SU-DHL-6 (cell line): ENCODE results near the gene SLC22A1.

Experiments used
- H2AFZ ChIP-seq: fragments of 200-600 bp; sonication (generic); 2 replicates; pipeline ENCODE4 v1.6.1; 2014; ENCODE audit warnings: low read depth, mild to moderate bottlenecking, moderate library complexity, mixed read lengths, antibody characterized with exemption, low read length; ENCODE audit not compliant: severe bottlenecking
- H3F3A ChIP-seq: fragments of 200-600 bp; shearing (Covaris generic); 2 replicates; pipeline ENCODE4 v1.6.0; 2016; ENCODE audit warnings: antibody characterized with exemption, mild to moderate bottlenecking; ENCODE audit not compliant: insufficient read depth
- H3K27ac ChIP-seq: fragments of 200-600 bp; sonication (generic); 2 replicates; pipeline ENCODE4 v1.5.1; 2016; ENCODE audit warnings: low read depth, mild to moderate bottlenecking, low read length, moderate library complexity, mixed read lengths
- H3K27me3 ChIP-seq: fragments of 200-600 bp; sonication (generic), shearing (Covaris generic); 2 replicates; pipeline ENCODE4 v1.6.0; 2014; ENCODE audit warnings: mild to moderate bottlenecking, low read length
- H3K36me3 ChIP-seq: fragments of 200-600 bp; sonication (generic); 2 replicates; pipeline ENCODE4 v1.6.1; 2014; ENCODE audit warnings: mild to moderate bottlenecking, low read length, mixed read lengths
- H3K4me2 ChIP-seq: fragments of 300-600, 200-600 bp; shearing (Covaris generic), sonication (generic); 2 replicates; pipeline ENCODE4 v1.6.0; 2014; ENCODE audit warnings: low read length, low read depth, mild to moderate bottlenecking; ENCODE audit not compliant: poor library complexity, severe bottlenecking
- H3K4me3 ChIP-seq: fragments of 200-600 bp; sonication (generic); 2 replicates; pipeline ENCODE4 v1.5.1; 2014; ENCODE audit warnings: antibody characterized with exemption, low read length, mild to moderate bottlenecking, mixed read lengths; ENCODE audit not compliant: insufficient read depth, poor library complexity, severe bottlenecking
- H3K79me2 ChIP-seq: fragments of 200-600 bp; sonication (generic); 2 replicates; pipeline ENCODE4 v1.6.1; 2014; ENCODE audit warnings: mild to moderate bottlenecking, low read length, moderate library complexity; ENCODE audit not compliant: insufficient read depth
- H3K9ac ChIP-seq: fragments of 200-600 bp; sonication (generic); 2 replicates; pipeline ENCODE4 v1.7.0; 2014; ENCODE audit warnings: mild to moderate bottlenecking, low read length
- H3K9me2 ChIP-seq: fragments of 200-600 bp; sonication (generic); replicated peaks from 2 replicates; pipeline ENCODE4 v1.6.1; 2014; ENCODE audit warnings: low read length; ENCODE audit not compliant: insufficient read depth
- H3K9me3 ChIP-seq: fragments of 200-600 bp; sonication (generic); 2 replicates; pipeline ENCODE4 v1.6.1; 2014; ENCODE audit warnings: low read length, mixed read lengths; ENCODE audit not compliant: insufficient read depth
- H4K20me1 ChIP-seq: fragments of 200-600 bp; sonication (generic); 2 replicates; pipeline ENCODE4 v1.6.1; 2014; ENCODE audit warnings: low read depth, mild to moderate bottlenecking, antibody characterized with exemption, low read length, moderate library complexity, mixed read lengths
- CTCF ChIP-seq: fragments of 200-600 bp; sonication (generic); IDR thresholded peaks from one replicate; pipeline ENCODE4 v1.5.1; 2017; ENCODE audit warnings: antibody characterized with exemption, mild to moderate bottlenecking, low read length, moderate library complexity; ENCODE audit not compliant: insufficient read depth, poor library complexity, severe bottlenecking
- EZH2phosphoT487 ChIP-seq: fragments of 200-600 bp; sonication (generic), shearing (Covaris generic); conservative IDR thresholded peaks from 2 replicates; pipeline ENCODE4 v1.6.1; 2018; ENCODE audit warnings: mild to moderate bottlenecking, antibody characterized with exemption, low read length, moderate library complexity, mixed read lengths

SLC22A1 gene

GRCh38 chr6:160103825-160104100 lies 17.9 kb upstream of the SLC22A1 start:
- Histone ChIP-seq H3K4me3 (no peak overlapping the region), H3K27me3 (no peaks in the 10 kb centered on the region), H4K20me1 (no peaks in the 10 kb centered on the region), H3K79me2 (no peaks in the 10 kb centered on the region), H2AFZ (no peak overlapping the region), H3K9ac (no peak overlapping the region), H3K36me3 (no peaks in the 10 kb centered on the region), H3K9me2 (no peaks in the 10 kb centered on the region), H3K9me3 (no peaks in the 10 kb centered on the region), H3F3A (no peaks in the 10 kb centered on the region; the same call in 1 of the 2 replicates), H3K27ac (no peak overlapping the region), H3K4me2 (no peak overlapping the region)
- TF ChIP-seq CTCF (no peak), EZH2phosphoT487 (no peak)

GRCh38 chr6:160104821-160105517 lies 16.6 kb upstream of the SLC22A1 start:
- Histone ChIP-seq H3K9me3 (no peaks in the 10 kb centered on the region), H3K9ac (no peak overlapping the region), H4K20me1 (no peaks in the 10 kb centered on the region), H3F3A (no peaks in the 10 kb centered on the region; the same call in 1 of the 2 replicates), H3K27ac (no peak overlapping the region), H3K79me2 (no peaks in the 10 kb centered on the region), H3K4me2 (no peak overlapping the region), H3K27me3 (no peaks in the 10 kb centered on the region), H3K36me3 (no peaks in the 10 kb centered on the region), H3K4me3 (no peak overlapping the region), H3K9me2 (no peaks in the 10 kb centered on the region), H2AFZ (no peak overlapping the region)
- TF ChIP-seq CTCF: no peak

GRCh38 chr6:160106010-160106409 lies 15.6 kb upstream of the SLC22A1 start:
- Histone ChIP-seq H2AFZ (no peak overlapping the region), H3K4me2 (no peak overlapping the region), H3K36me3 (no peaks in the 10 kb centered on the region), H4K20me1 (no peaks in the 10 kb centered on the region), H3K79me2 (no peaks in the 10 kb centered on the region), H3K9ac (no peak overlapping the region), H3K9me3 (no peaks in the 10 kb centered on the region), H3K27ac (no peak overlapping the region), H3K9me2 (no peaks in the 10 kb centered on the region), H3K27me3 (no peaks in the 10 kb centered on the region), H3K4me3 (no peak overlapping the region), H3F3A (no peaks in the 10 kb centered on the region)
- no peak for TF ChIP-seq EZH2phosphoT487
- no peak for TF ChIP-seq CTCF

GRCh38 chr6:160106701-160107100 lies 14.9 kb upstream of the SLC22A1 start:
- H3K4me2 ChIP-seq: no peak overlapping the region
- H3F3A ChIP-seq: no peaks in the 10 kb centered on the region
- no peak for TF ChIP-seq EZH2phosphoT487
- no peak for TF ChIP-seq CTCF
- H4K20me1 ChIP-seq: no peaks in the 10 kb centered on the region
- no peak overlapping the region for H2AFZ ChIP-seq
- H3K27me3 ChIP-seq: no peaks in the 10 kb centered on the region
- no peaks in the 10 kb centered on the region for H3K79me2 ChIP-seq
- H3K9me2 ChIP-seq: no peaks in the 10 kb centered on the region
- H3K9me3 ChIP-seq: no peaks in the 10 kb centered on the region
- no peak overlapping the region for H3K27ac ChIP-seq
- H3K9ac ChIP-seq: no peak overlapping the region
- no peaks in the 10 kb centered on the region for H3K36me3 ChIP-seq
- H3K4me3 ChIP-seq: no peak overlapping the region
